ENCODE results near the gene CD6. TPM values are rescaled to one million over a fixed set of nuclear protein-coding genes. Genes with fewer than 3 reads are reported as not detected.

Gene CD6
- total RNA-seq, 1 donor from 2014 or later, result 0.39 TPM

GRCh38 chr11:61026121-61027031 is 54.9 kb downstream of the CD6 start:
- no peak overlapping the region for H3K9ac ChIP-seq (ENCODE audit: low read length)
- H3K4me1 Mint-ChIP-seq (ENCODE audit: low read depth, unreplicated experiment), result peaks cover 2% of the 10 kb centered on the region
- no peak overlapping the region for H3K4me3 ChIP-seq (ENCODE audit: insufficient read depth, low read depth, low read length)
- H2AFZ ChIP-seq (ENCODE audit: low read depth, low read length), result no peak overlapping the region
- no peaks in the 10 kb centered on the region for H4K20me1 ChIP-seq (ENCODE audit: insufficient read depth, low read length)
- TF ChIP-seq EZH2 (IDR thresholded peaks at IDR 0.05; ENCODE audit: insufficient read depth, low read length) (no peak), CTCF (IDR thresholded peaks at IDR 0.05; ENCODE audit: insufficient read depth, low read depth, low read length) (no peak)
- DNase-seq (ENCODE audit: low read depth), result no peak
- H3K4me1 ChIP-seq (ENCODE audit: insufficient read depth, low read length), result no peaks in the 10 kb centered on the region
- H3K79me2 ChIP-seq (ENCODE audit: insufficient read depth, low read length), result no peaks in the 10 kb centered on the region
- no peak for FAIRE-seq
- no peaks in the 10 kb centered on the region for H3K36me3 ChIP-seq (ENCODE audit: insufficient read depth, low read length)
- no peak overlapping the region for H3K27ac Mint-ChIP-seq (ENCODE audit: unreplicated experiment)
- H3K9me3 ChIP-seq (ENCODE audit: insufficient read depth, low read depth, low read length), result no peaks in the 10 kb centered on the region
- H3K4me2 ChIP-seq (ENCODE audit: low read length), result peak overlapping the region; percentile 9
- H3K9me3 Mint-ChIP-seq (ENCODE audit: unreplicated experiment), result peaks cover 3% of the 10 kb centered on the region
- peaks cover 15% of the 10 kb centered on the region for H3K27me3 ChIP-seq (ENCODE audit: insufficient read depth, low read length)
- H3K27ac ChIP-seq (ENCODE audit: low read depth, low read length), result no peak overlapping the region
- no peaks in the 10 kb centered on the region for H3K36me3 Mint-ChIP-seq (ENCODE audit: low read depth, unreplicated experiment)
- H3K27me3 Mint-ChIP-seq (ENCODE audit: low read depth, unreplicated experiment), result peaks cover 48% of the 10 kb centered on the region
- H3K4me3 Mint-ChIP-seq (ENCODE audit: unreplicated experiment), result no peak overlapping the region

GRCh38 chr11:61027141-61027840 is 55.8 kb downstream of the CD6 start:
- TF ChIP-seq CTCF (IDR thresholded peaks at IDR 0.05; ENCODE audit: insufficient read depth, low read depth, low read length), result no peak
- no peak for TF ChIP-seq EZH2 (IDR thresholded peaks at IDR 0.05; ENCODE audit: insufficient read depth, low read length)
- no peaks in the 10 kb centered on the region for H3K79me2 ChIP-seq (ENCODE audit: insufficient read depth, low read length)
- Mint-ChIP-seq H3K36me3 (ENCODE audit: low read depth, unreplicated experiment) (no peaks in the 10 kb centered on the region), H3K27me3 (ENCODE audit: low read depth, unreplicated experiment) (peaks cover 43% of the 10 kb centered on the region), H3K9me3 (ENCODE audit: unreplicated experiment) (peaks cover 3% of the 10 kb centered on the region), H3K4me1 (ENCODE audit: low read depth, unreplicated experiment) (peaks cover 2% of the 10 kb centered on the region), H3K27ac (ENCODE audit: unreplicated experiment) (no peak overlapping the region), H3K4me3 (ENCODE audit: unreplicated experiment) (no peak overlapping the region)
- no peaks in the 10 kb centered on the region for H3K9me3 ChIP-seq (ENCODE audit: insufficient read depth, low read depth, low read length)
- DNase-seq (ENCODE audit: low read depth) (no peak), FAIRE-seq (no peak)
- no peak overlapping the region for H3K4me3 ChIP-seq (ENCODE audit: insufficient read depth, low read depth, low read length)
- no peak overlapping the region for H2AFZ ChIP-seq (ENCODE audit: low read depth, low read length)
- H3K27me3 ChIP-seq (ENCODE audit: insufficient read depth, low read length), result peaks cover 11% of the 10 kb centered on the region
- H3K36me3 ChIP-seq (ENCODE audit: insufficient read depth, low read length), result no peaks in the 10 kb centered on the region
- H3K4me1 ChIP-seq (ENCODE audit: insufficient read depth, low read length), result no peaks in the 10 kb centered on the region
- no peak overlapping the region for H3K4me2 ChIP-seq (ENCODE audit: low read length)
- H3K9ac ChIP-seq (ENCODE audit: low read length), result no peak overlapping the region
- H4K20me1 ChIP-seq (ENCODE audit: insufficient read depth, low read length), result no peaks in the 10 kb centered on the region
- H3K27ac ChIP-seq (ENCODE audit: low read depth, low read length), result no peak overlapping the region
